GM23338 (cell line): ENCODE data around the gene WNT5B. TPM values are rescaled to one million over a fixed set of nuclear protein-coding genes. Genes with fewer than 3 reads are reported as not detected.

Source experiments
- ATAC-seq: fragments of 200-7000 bp; cut with Tn5 transposase; 3 replicates; pipeline ENCODE4 v1.9.1; 2020
- DNase-seq: peaks from one replicate; pipeline ENCODE4 v3.0.0-alpha.2; 2015; ENCODE audit warnings: low spot score
- H2AFZ ChIP-seq: fragments of 200-600 bp; sonication (generic); 2 replicates; pipeline ENCODE4 v1.8.0; 2016; ENCODE audit warnings: antibody characterized with exemption, mild to moderate bottlenecking, moderate library complexity
- H3F3A ChIP-seq: fragments of 200-600 bp; sonication (generic); replicated peaks from 2 replicates; pipeline ENCODE4 v1.8.0; 2017; ENCODE audit warnings: antibody characterized with exemption, mixed run types, low read depth
- H3K27ac ChIP-seq: fragments of 200-600 bp; sonication (generic); 2 replicates; pipeline ENCODE4 v1.6.1; 2016; ENCODE audit warnings: low read depth
- H3K27me3 ChIP-seq: fragments of 200-600 bp; sonication (generic); 2 replicates; pipeline ENCODE4 v1.8.0; 2016; ENCODE audit warnings: mild to moderate bottlenecking, mixed run types, moderate library complexity; ENCODE audit not compliant: insufficient read depth
- H3K36me3 ChIP-seq: fragments of 200-600 bp; sonication (generic); 2 replicates; pipeline ENCODE4 v1.8.0; 2016; ENCODE audit warnings: mild to moderate bottlenecking; ENCODE audit not compliant: insufficient read depth
- H3K4me1 ChIP-seq: fragments of 200-600 bp; sonication (generic); 2 replicates; pipeline ENCODE4 v1.8.0; 2016; ENCODE audit warnings: mild to moderate bottlenecking, moderate library complexity; ENCODE audit not compliant: insufficient read depth
- H3K4me2 ChIP-seq: fragments of 200-600 bp; sonication (generic); 2 replicates; pipeline ENCODE4 v1.7.1; 2017; ENCODE audit warnings: mixed run types
- H3K4me3 ChIP-seq: fragments of 200-600 bp; sonication (generic); 2 replicates; pipeline ENCODE4 v1.6.1; 2016; ENCODE audit warnings: mixed run types
- H3K79me2 ChIP-seq: fragments of 200-600 bp; sonication (generic); replicated peaks from 2 replicates; pipeline ENCODE4 v1.8.0; 2017; ENCODE audit warnings: mild to moderate bottlenecking; ENCODE audit not compliant: insufficient read depth
- H3K9me2 ChIP-seq: fragments of 200-600 bp; sonication (generic); 2 replicates; pipeline ENCODE4 v1.8.0; 2017; ENCODE audit not compliant: insufficient read depth
- H4K20me1 ChIP-seq: fragments of 200-600 bp; sonication (generic); replicated peaks from 2 replicates; pipeline ENCODE4 v1.8.0; 2017; ENCODE audit warnings: mild to moderate bottlenecking; ENCODE audit not compliant: insufficient read depth
- H3K27ac Mint-ChIP-seq: 2 replicates; pipeline ENCODE4 v1.8.0; 2020; ENCODE audit warnings: inconsistent platforms, mild to moderate bottlenecking, moderate library complexity, mixed read lengths
- H3K27me3 Mint-ChIP-seq: 3 replicates; pipeline ENCODE4 v1.8.0; 2022; ENCODE audit warnings: low read depth, mild to moderate bottlenecking, moderate library complexity, mixed read lengths, inconsistent platforms; ENCODE audit not compliant: insufficient read depth, poor library complexity
- H3K36me3 Mint-ChIP-seq: 3 replicates; pipeline ENCODE4 v1.8.0; 2021; ENCODE audit warnings: low read depth, mild to moderate bottlenecking, inconsistent platforms, moderate library complexity, mixed read lengths
- H3K4me1 Mint-ChIP-seq: 3 replicates; pipeline ENCODE4 v1.8.0; 2020; ENCODE audit warnings: mild to moderate bottlenecking, inconsistent platforms, mixed read lengths
- H3K4me3 Mint-ChIP-seq: 3 replicates; pipeline ENCODE4 v1.8.0; 2021; ENCODE audit warnings: moderate library complexity, mild to moderate bottlenecking, inconsistent platforms, mixed read lengths
- H3K9me3 Mint-ChIP-seq: 3 replicates; pipeline ENCODE4 v1.8.0; 2020; ENCODE audit warnings: moderate library complexity, mild to moderate bottlenecking, inconsistent platforms, mixed read lengths
- EZH2 ChIP-seq: fragments of 200-600 bp; sonication (generic); IDR thresholded peaks from one replicate; pipeline ENCODE4 v1.8.0; 2017; ENCODE audit warnings: antibody characterized with exemption, mild to moderate bottlenecking, low read depth; ENCODE audit not compliant: unreplicated experiment
- EZH2phosphoT487 ChIP-seq: fragments of 200-600 bp; sonication (generic); IDR thresholded peaks from one replicate; pipeline ENCODE4 v1.8.1; 2018; ENCODE audit warnings: antibody characterized with exemption; ENCODE audit not compliant: unreplicated experiment
- JUNB ChIP-seq: IDR thresholded peaks from one replicate; pipeline ENCODE4 v1.6.1; 2016; ENCODE audit warnings: antibody characterized with exemption; ENCODE audit not compliant: unreplicated experiment
- STAT1 ChIP-seq: IDR thresholded peaks from one replicate; pipeline ENCODE4 v1.6.1; 2016; ENCODE audit warnings: antibody characterized with exemption; ENCODE audit not compliant: unreplicated experiment
- polyA plus RNA-seq: library from polyadenylated mRNA; unstranded; fragments of >200 nt; fragmentation: Nextera tagmentation; extraction: Ambion mirVana; gene quantifications from 2 replicates; pipeline ENCODE4 v1.2.1, GENCODE V29; 2016
- total RNA-seq: library from RNA; depleted of rRNA; stranded (reverse); fragments of >200 nt; shearing (Covaris generic); gene quantifications from 2 replicates; pipeline ENCODE4 v1.2.3, GENCODE V29; 2014
- TF ChIP-seq, protein P1 (sequence below): fragments of 250-450 bp; sonication (Bioruptor Pico); IDR thresholded peaks from 2 replicates; pipeline ENCODE4 v1.5.0; 2020; ENCODE audit warnings: mild to moderate bottlenecking, moderate library complexity
- TF ChIP-seq, protein P2 (sequence below): IDR thresholded peaks from one replicate; pipeline ENCODE4 v1.6.1; 2018; ENCODE audit warnings: antibody characterized with exemption; ENCODE audit not compliant: unreplicated experiment

The WNT5B gene
- total and polyA plus RNA-seq, 2 experiments from 2014 or later, result 1.4 to 2.7 TPM

DNA sequence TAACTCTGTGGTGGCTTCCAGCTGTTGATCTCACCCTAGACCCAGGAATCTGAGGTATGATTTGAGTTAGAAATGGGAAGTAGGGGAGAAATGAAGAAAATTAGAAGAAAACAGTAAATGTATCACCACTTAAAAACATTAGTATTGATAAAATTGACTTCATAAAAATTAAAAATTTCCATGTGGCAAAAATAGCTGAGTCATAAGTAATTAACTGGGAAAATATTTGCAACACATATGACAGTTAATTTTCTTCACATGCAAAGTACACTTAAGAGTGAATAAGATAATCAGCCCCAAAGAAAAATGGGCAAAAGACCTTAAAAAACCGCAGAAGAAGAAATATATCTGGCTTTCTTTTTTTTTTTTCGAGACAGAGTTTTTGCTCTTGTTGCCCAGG, 36.3 kb downstream of the WNT5B start:
- peaks cover 21% of the 10 kb centered on the region for H3K27me3 ChIP-seq
- H4K20me1 ChIP-seq, result no peaks in the 10 kb centered on the region; the same call in 1 of the 2 replicates
- DNase-seq, result no peak
- H3K4me1 Mint-ChIP-seq, result peaks cover 11% of the 10 kb centered on the region
- H3K27ac ChIP-seq, result no peak overlapping the region
- peaks cover 8% of the 10 kb centered on the region; the same call in 2 of the 3 replicates for H3K9me3 Mint-ChIP-seq
- peaks cover 10% of the 10 kb centered on the region for H3F3A ChIP-seq
- H3K79me2 ChIP-seq, result no peaks in the 10 kb centered on the region
- ATAC-seq, result no peak
- H3K27ac Mint-ChIP-seq, result no peak overlapping the region
- H3K4me3 Mint-ChIP-seq, result no peak overlapping the region
- no peak overlapping the region for H3K4me3 ChIP-seq
- H2AFZ ChIP-seq, result no peak overlapping the region
- H3K27me3 Mint-ChIP-seq, result peaks cover 32% of the 10 kb centered on the region
- no peaks in the 10 kb centered on the region for H3K36me3 ChIP-seq
- TF ChIP-seq JUNB (no peak), EZH2 (no peak), STAT1 (no peak), EZH2phosphoT487 (no peak)
- TF ChIP-seq, protein P1, sequence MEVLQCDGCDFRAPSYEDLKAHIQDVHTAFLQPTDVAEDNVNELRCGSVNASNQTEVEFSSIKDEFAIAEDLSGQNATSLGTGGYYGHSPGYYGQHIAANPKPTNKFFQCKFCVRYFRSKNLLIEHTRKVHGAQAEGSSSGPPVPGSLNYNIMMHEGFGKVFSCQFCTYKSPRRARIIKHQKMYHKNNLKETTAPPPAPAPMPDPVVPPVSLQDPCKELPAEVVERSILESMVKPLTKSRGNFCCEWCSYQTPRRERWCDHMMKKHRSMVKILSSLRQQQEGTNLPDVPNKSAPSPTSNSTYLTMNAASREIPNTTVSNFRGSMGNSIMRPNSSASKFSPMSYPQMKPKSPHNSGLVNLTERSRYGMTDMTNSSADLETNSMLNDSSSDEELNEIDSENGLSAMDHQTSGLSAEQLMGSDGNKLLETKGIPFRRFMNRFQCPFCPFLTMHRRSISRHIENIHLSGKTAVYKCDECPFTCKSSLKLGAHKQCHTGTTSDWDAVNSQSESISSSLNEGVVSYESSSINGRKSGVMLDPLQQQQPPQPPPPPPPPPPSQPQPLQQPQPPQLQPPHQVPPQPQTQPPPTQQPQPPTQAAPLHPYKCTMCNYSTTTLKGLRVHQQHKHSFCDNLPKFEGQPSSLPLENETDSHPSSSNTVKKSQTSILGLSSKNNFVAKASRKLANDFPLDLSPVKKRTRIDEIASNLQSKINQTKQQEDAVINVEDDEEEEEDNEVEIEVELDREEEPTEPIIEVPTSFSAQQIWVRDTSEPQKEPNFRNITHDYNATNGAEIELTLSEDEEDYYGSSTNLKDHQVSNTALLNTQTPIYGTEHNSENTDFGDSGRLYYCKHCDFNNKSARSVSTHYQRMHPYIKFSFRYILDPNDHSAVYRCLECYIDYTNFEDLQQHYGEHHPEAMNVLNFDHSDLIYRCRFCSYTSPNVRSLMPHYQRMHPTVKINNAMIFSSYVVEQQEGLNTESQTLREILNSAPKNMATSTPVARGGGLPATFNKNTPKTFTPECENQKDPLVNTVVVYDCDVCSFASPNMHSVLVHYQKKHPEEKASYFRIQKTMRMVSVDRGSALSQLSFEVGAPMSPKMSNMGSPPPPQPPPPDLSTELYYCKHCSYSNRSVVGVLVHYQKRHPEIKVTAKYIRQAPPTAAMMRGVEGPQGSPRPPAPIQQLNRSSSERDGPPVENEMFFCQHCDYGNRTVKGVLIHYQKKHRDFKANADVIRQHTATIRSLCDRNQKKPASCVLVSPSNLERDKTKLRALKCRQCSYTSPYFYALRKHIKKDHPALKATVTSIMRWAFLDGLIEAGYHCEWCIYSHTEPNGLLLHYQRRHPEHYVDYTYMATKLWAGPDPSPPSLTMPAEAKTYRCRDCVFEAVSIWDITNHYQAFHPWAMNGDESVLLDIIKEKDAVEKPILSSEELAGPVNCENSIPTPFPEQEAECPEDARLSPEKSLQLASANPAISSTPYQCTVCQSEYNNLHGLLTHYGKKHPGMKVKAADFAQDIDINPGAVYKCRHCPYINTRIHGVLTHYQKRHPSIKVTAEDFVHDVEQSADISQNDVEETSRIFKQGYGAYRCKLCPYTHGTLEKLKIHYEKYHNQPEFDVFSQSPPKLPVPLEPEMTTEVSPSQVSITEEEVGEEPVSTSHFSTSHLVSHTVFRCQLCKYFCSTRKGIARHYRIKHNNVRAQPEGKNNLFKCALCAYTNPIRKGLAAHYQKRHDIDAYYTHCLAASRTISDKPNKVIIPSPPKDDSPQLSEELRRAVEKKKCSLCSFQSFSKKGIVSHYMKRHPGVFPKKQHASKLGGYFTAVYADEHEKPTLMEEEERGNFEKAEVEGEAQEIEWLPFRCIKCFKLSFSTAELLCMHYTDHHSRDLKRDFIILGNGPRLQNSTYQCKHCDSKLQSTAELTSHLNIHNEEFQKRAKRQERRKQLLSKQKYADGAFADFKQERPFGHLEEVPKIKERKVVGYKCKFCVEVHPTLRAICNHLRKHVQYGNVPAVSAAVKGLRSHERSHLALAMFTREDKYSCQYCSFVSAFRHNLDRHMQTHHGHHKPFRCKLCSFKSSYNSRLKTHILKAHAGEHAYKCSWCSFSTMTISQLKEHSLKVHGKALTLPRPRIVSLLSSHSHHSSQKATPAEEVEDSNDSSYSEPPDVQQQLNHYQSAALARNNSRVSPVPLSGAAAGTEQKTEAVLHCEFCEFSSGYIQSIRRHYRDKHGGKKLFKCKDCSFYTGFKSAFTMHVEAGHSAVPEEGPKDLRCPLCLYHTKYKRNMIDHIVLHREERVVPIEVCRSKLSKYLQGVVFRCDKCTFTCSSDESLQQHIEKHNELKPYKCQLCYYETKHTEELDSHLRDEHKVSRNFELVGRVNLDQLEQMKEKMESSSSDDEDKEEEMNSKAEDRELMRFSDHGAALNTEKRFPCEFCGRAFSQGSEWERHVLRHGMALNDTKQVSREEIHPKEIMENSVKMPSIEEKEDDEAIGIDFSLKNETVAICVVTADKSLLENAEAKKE, result no peak
- TF ChIP-seq, protein P2, sequence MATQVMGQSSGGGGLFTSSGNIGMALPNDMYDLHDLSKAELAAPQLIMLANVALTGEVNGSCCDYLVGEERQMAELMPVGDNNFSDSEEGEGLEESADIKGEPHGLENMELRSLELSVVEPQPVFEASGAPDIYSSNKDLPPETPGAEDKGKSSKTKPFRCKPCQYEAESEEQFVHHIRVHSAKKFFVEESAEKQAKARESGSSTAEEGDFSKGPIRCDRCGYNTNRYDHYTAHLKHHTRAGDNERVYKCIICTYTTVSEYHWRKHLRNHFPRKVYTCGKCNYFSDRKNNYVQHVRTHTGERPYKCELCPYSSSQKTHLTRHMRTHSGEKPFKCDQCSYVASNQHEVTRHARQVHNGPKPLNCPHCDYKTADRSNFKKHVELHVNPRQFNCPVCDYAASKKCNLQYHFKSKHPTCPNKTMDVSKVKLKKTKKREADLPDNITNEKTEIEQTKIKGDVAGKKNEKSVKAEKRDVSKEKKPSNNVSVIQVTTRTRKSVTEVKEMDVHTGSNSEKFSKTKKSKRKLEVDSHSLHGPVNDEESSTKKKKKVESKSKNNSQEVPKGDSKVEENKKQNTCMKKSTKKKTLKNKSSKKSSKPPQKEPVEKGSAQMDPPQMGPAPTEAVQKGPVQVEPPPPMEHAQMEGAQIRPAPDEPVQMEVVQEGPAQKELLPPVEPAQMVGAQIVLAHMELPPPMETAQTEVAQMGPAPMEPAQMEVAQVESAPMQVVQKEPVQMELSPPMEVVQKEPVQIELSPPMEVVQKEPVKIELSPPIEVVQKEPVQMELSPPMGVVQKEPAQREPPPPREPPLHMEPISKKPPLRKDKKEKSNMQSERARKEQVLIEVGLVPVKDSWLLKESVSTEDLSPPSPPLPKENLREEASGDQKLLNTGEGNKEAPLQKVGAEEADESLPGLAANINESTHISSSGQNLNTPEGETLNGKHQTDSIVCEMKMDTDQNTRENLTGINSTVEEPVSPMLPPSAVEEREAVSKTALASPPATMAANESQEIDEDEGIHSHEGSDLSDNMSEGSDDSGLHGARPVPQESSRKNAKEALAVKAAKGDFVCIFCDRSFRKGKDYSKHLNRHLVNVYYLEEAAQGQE, result no peak
- H3K9me2 ChIP-seq, result no peaks in the 10 kb centered on the region
- H3K4me1 ChIP-seq, result peaks cover 4% of the 10 kb centered on the region; the same call in 1 of the 2 replicates
- H3K4me2 ChIP-seq, result no peak overlapping the region
- no peaks in the 10 kb centered on the region for H3K36me3 Mint-ChIP-seq
